COR-L47 (cell line): Measurements from ENCODE around the gene SUN3.

Experiments used
- DNase-seq: peaks from one replicate; lab custom pipeline; 2025; lab: John Stamatoyannopoulos, UW

SUN3 gene

GRCh38 chr7:47978790-47979144 is 50.1 kb downstream of the SUN3 start:
- no peak for DNase-seq

DNA sequence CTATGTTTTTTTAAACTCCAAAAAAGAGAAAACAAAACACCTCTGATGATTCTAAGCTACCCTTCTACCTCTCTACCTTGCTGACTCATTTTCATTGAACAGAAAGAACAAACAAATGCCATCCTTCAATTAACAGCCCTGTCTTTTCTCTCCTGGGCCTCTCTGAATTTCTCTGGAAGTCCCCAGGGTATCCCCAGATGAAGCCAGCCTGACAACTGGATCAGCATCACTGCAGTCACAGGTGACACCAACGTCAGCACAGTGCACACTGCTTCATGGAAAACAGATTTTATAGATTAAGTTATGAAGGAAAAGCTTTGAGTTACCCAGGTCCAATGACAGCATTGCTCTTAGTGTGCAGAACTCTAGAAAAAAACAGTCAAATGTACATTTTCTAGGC is 55.2 kb downstream of the SUN3 start:
- no peak for DNase-seq

GRCh38 chr7:47970761-47971160 is 58.1 kb downstream of the SUN3 start:
- no peak for DNase-seq

GRCh38 chr7:47968847-47969774 is 59.8 kb downstream of the SUN3 start:
- DNase-seq, result peak; percentile 59

DNA sequence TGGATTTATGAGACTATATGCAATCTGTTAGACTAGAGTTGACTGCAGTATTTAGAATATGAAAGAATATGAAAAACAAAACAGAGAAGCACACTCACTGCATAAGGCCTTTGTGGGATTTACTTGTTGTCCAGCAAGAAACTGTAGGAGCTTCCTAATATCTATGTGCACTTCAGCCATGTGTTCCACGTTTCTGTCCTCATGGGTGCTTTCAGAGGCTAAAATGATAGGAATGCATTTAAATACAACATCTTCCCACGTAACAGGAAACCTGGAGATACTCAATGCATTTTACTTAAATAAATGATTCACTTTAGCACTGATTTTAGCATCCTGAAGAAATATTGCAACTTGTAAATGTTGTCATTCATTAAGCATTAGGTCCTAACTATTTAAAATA is 61.2 kb downstream of the SUN3 start:
- DNase-seq, result no peak

GRCh38 chr7:47967123-47967522 is 61.8 kb downstream of the SUN3 start:
- DNase-seq, result no peak

- DNase-seq, result no peak
These were observed 63.5 kb downstream of the SUN3 start for GRCh38 chr7:47965456-47965855.

DNA sequence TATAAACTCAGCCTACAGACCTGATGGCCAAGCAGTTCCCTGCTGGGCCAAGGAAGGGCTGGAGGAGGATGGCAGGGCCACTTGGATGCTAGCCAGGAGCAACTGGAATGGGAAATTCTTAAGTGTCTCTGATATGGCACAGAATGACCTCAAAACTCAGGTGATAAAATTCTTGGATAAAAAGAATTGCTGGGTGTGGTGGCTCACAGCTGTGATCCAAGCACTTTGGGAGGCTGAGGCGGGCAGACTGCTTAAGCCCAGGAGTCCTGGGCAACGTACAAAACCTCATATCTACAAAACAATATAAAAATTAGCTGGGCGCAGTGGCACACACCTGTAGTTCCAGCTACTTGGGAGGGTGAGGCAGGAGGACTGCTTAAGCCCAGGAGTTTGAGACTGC is 66.6 kb downstream of the SUN3 start:
- DNase-seq, result no peak

GRCh38 chr7:47957156-47957555 is 71.8 kb downstream of the SUN3 start:
- DNase-seq, result no peak

GRCh38 chr7:47956220-47956619 is 72.7 kb downstream of the SUN3 start:
- peak; percentile 40 for DNase-seq

- no peak for DNase-seq
These were observed 74.5 kb downstream of the SUN3 start for GRCh38 chr7:47954231-47954911.

GRCh38 chr7:47953822-47954221 is 75.1 kb downstream of the SUN3 start:
- no peak for DNase-seq

DNA sequence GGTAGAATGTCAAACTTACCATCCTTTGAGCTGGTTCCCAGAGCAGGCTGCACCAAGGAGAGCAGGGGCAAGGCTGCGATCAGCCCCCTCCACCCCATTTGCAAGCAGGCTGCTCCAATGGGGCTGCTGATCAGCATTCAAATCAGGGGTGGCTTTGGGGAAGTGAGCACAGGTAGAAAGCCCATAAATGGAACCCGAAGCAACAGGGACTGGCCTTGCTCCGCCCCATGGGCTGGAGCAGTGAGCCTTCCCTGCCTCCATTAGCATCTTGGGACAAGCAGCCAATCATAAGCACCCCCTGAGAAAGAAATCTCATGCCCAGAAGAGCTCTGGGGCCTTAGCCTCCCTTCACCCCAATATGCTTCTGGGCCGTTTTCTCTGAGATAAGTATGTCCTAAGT is 76.7 kb downstream of the SUN3 start:
- DNase-seq, result no peak

DNA sequence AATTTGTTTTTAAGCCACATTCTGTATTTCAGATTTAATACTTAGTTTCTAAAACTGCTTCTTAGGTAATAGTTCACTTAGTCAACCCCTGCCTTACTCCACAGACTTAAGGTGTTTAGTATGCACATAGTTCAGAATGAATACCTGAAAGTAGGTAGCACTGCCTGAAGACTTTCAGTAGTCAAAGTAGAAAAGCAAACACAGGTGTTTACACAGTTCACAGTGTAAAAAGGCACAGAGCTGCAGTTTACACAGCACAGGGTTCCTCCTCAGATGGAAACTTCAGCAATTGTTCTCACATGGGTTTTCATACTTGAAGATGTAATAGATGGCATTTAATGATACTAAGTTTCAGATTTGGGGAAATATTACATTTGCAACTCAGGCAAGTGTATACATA is 77.5 kb downstream of the SUN3 start:
- no peak for DNase-seq

GRCh38 chr7:47950714-47951113 is 78.2 kb downstream of the SUN3 start:
- DNase-seq, result peak; percentile 21

DNA sequence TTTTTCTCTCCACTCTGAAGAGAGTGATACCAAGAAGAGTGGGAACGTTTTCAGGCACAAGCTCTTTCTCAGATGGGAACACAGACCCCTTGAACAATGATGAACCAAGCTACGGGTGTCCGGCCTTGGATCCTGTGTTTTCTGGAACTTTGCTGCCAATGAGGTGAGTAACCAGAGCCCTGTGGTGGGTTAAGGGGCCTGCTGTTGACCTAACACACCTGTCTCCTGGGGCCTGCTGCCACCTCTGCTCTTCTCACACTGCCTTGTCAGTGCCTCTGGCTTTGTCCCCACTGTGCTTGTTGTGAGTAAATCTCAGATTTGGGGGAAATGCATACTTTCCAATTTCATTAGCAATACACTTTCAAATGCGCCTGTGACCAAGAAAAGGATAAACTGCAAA is 79.2 kb downstream of the SUN3 start:
- DNase-seq, result no peak

- DNase-seq, result no peak
These were observed 80.6 kb downstream of the SUN3 start, which contains the start of gene PKD1L1 for GRCh38 chr7:47948141-47948790. PKD1L1 (minus strand) TSS chr7:47948466; CDS start chr7:47948440, 26 bp downstream.

DNA sequence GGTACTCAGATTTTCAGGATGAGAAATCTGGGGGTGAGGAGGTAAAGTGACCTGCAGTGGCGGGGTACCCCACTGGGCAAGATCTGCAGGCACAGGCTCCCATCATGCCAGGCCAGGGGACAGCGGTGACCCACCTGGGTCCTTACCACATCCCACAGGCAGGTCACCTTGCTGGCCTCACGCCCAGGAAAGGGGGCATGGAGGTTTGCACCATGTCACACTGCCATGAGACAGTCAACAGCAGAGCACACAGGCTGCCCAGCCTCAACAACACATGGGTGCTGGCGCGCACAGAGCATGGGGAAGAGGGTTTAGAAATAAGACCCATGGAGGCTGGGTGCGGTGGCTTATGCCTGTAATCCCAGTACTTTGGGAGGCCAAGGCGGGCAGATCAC is 81.6 kb downstream of the SUN3 start:
- DNase-seq, result no peak

GRCh38 chr7:47946581-47947354 is 82.1 kb downstream of the SUN3 start:
- no peak for DNase-seq

- DNase-seq, result peak; percentile 60
These were observed 83.5 kb downstream of the SUN3 start for GRCh38 chr7:47945261-47946015.

- no peak for DNase-seq
These were observed 84.2 kb downstream of the SUN3 start for GRCh38 chr7:47944536-47945260.
